Subcutaneous abdominal adipose tissue (tissue), 5 donors: ENCODE results near the gene MFAP3.

Experiments used
- H3K27ac ChIP-seq: one replicate; pipeline ENCODE4 v1.7.0; 2013; ENCODE audit warnings: low read depth, mild to moderate bottlenecking, inconsistent platforms, low read length, moderate library complexity
- H3K27me3 ChIP-seq, 5 donors: one replicate each; pipeline ENCODE4 v1.7.0; 2013; ENCODE audit warnings: low read length in 5 of 5, inconsistent platforms in 1 of 5; ENCODE audit not compliant: control insufficient read depth in 5 of 5, insufficient read depth in 4 of 5
- H3K36me3 ChIP-seq, 5 donors: one replicate each; pipeline ENCODE4 v1.7.0; 2013; ENCODE audit warnings: low read length in 5 of 5; ENCODE audit not compliant: control insufficient read depth in 5 of 5, insufficient read depth in 5 of 5
- H3K4me1 ChIP-seq, 5 donors: one replicate each; pipeline ENCODE4 v1.7.0; 2013; ENCODE audit warnings: low read length in 5 of 5, mild to moderate bottlenecking in 3 of 5, moderate library complexity in 1 of 5; ENCODE audit not compliant: control insufficient read depth in 5 of 5, insufficient read depth in 5 of 5
- H3K4me3 ChIP-seq, 5 donors: one replicate each; pipeline ENCODE4 v1.7.0; 2013; ENCODE audit warnings: low read length in 5 of 5, low read depth in 1 of 5
- H3K9ac ChIP-seq, 5 donors: one replicate each; pipeline ENCODE4 v1.7.0; 2013; ENCODE audit warnings: low read length in 5 of 5, mild to moderate bottlenecking in 4 of 5, moderate library complexity in 3 of 5
- H3K9me3 ChIP-seq, 5 donors: one replicate each; pipeline ENCODE4 v1.7.0; 2013; ENCODE audit warnings: low read length in 5 of 5; ENCODE audit not compliant: control insufficient read depth in 5 of 5
- donor health status: healthy.
- donor health status: healthy.
- donor health status: healthy.
- donor health status: healthy.
- donor health status: healthy.

MFAP3 gene

DNA sequence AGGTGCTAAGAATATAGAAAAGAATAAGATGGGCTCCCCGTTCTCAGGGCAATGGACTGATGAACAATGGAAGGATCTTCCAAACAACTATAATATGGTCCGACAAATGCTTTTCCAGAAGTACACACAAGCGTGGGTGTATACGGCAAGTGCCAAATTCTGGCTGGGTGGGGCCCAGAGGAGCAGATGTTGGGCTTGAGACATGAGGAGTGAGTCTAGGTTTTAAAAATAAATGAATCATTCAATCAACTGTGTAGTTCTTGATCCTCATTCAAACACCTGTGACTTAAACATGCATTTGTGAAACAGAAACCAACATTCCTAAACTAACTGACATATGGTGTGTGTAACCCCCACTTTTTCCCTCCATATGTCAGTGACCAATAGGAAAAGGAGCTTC is 47.9 kb downstream of the MFAP3 start:
- H3K27me3 ChIP-seq = peaks cover 0 to 2% (median 0%) of the 10 kb centered on the region in 5 donors
- H3K36me3 ChIP-seq = no peaks in the 10 kb centered on the region
- no peak overlapping the region for H3K4me3 ChIP-seq
- H3K9me3 ChIP-seq = no peaks in the 10 kb centered on the region
- H3K4me1 ChIP-seq = peaks cover 0 to 4% (median 4%) of the 10 kb centered on the region in 5 donors
- H3K27ac ChIP-seq = no peak overlapping the region
- H3K9ac ChIP-seq = no peak overlapping the region

DNA sequence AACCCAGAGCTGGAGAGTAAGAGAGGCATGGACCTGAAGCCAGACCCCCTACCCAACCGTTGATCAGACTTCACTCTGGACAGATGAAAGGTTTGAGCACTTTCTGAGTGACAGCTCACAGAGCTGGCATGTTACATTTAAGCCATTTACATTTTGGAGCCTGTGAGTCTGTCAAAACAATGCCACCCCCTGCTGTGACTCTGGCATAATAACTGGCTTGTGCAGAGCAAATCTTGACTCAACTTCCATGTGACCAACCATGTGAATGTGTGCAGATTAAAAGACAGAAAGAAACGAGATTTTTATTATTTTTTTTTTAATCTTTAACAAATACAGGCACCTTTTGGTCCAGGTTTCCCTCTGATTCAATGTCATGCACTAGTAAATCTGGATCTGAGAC is 48.5 kb downstream of the MFAP3 start:
- no peak overlapping the region for H3K4me3 ChIP-seq
- H3K27me3 ChIP-seq = peaks cover 0 to 2% (median 0%) of the 10 kb centered on the region in 5 donors
- peaks cover 0 to 10% (median 9%) of the 10 kb centered on the region in 5 donors for H3K4me1 ChIP-seq
- no peak overlapping the region for H3K9ac ChIP-seq
- no peaks in the 10 kb centered on the region for H3K36me3 ChIP-seq
- no peaks in the 10 kb centered on the region for H3K9me3 ChIP-seq
- H3K27ac ChIP-seq = no peak overlapping the region

DNA sequence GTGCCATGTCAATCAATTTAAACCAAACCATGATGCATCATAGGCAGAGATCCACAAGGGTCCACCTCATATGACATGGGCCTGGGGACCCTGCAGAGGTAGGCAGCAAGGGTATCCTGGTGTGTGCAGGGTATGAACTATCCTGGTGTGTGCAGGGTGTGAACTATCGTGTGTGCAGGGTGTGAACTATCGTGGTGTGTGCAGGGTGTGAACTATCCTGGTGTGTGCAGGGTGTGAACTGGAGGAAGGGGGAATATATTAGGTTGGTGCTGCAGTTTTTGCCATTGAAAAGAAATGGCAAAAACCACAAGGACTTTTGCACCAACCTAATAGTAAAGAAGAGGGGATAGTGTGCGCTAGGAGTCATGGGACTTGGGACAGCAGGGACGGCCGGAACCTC is 50.0 kb downstream of the MFAP3 start:
- H3K4me1 ChIP-seq = peaks cover 0 to 23% (median 21%) of the 10 kb centered on the region in 5 donors
- H3K36me3 ChIP-seq = no peaks in the 10 kb centered on the region

DNA sequence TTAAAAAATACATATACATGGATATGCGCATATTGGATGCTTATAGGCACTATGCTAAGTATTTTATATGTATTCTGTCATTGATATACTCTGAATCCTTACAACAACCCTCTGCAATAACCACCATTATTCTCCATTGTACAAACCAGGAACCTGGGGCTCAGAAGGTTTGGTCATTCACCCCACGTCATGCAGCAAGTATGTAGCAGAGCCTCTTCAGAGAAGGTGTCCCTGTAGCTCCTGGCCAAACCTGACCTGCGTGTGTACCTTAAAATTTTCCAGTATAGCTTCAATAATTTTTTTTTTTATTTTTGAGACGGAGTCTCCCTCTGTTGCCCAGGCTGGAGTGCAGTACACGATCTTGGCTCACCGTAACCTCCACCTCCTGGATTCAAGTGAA is 51.9 kb downstream of the MFAP3 start:
- no peaks in the 10 kb centered on the region for H3K36me3 ChIP-seq
- peaks cover 0 to 23% (median 21%) of the 10 kb centered on the region in 5 donors for H3K4me1 ChIP-seq
- H3K4me3 ChIP-seq = no peak overlapping the region
- H3K27ac ChIP-seq = no peak overlapping the region
- peaks cover 0 to 2% (median 0%) of the 10 kb centered on the region in 5 donors for H3K27me3 ChIP-seq
- no peak overlapping the region for H3K9ac ChIP-seq
- no peaks in the 10 kb centered on the region for H3K9me3 ChIP-seq

More for the DNA sequence above, 50.0 kb downstream of the MFAP3 start:
- H3K9me3 ChIP-seq = no peaks in the 10 kb centered on the region
- peaks cover 0 to 2% (median 0%) of the 10 kb centered on the region in 5 donors for H3K27me3 ChIP-seq
- H3K4me3 ChIP-seq = no peak overlapping the region
- no peak overlapping the region for H3K9ac ChIP-seq
- H3K27ac ChIP-seq = no peak overlapping the region

DNA sequence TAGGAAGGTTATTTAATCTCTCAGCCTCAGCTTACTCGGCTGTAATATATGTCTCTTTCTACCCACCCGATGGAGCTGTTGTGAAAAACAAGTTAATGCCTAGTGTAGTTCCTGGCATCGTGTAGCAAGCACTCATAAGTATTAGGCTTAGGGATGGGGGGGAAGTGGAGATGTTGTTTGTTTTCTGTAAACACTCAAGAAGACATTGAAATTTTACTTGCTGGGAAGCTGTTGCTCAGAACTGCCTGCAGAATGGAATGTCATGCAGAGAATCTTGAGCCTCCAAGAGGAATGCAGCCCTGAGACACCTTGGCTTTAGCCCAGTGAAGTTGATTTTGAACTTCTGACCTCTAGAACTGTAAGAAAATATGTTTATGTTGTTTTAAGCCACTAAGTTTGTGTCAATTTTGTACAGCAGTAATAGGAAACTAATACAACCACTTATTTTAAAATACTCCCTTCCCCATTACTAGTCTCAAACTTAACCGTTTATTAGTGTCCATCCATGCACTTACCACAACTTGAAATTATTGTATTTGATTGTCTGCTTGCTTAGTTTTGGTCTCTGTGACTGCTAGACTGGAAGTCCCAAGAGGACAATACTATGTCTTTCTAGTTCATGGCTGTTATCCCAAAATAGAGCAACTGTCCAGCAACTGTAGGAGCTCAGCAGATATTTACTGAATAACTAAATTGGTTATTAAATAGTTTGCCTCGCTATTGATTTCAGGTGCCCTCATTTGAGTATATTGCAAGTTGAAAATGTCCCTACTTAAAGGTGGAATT is 53.8 kb downstream of the MFAP3 start:
- H3K9me3 ChIP-seq = no peaks in the 10 kb centered on the region
- H3K27ac ChIP-seq = no peak overlapping the region
- H3K36me3 ChIP-seq = no peaks in the 10 kb centered on the region
- peaks cover 0 to 23% (median 21%) of the 10 kb centered on the region in 5 donors for H3K4me1 ChIP-seq
- H3K27me3 ChIP-seq = no peaks in the 10 kb centered on the region
- H3K4me3 ChIP-seq = no peak overlapping the region
- no peak overlapping the region for H3K9ac ChIP-seq

DNA sequence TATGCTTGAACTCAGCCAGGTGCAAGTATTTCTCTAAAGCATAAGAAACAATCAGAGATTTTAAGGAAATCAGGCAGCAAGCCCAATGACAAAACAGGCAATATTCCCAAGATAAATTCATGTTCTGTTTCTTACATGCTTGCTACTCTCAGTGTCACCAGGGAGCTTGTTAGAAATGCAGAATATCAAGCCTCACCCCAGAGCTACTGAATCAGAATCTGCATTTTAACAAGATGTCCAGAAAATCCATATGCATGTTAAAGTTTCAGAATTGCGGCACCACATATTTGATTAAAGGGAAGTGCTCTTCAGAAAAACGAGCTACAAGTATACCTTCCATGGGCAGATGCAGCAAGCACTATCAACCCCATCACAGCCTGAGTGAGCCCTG is 54.4 kb downstream of the MFAP3 start:
- no peak overlapping the region for H3K4me3 ChIP-seq
- no peak overlapping the region for H3K27ac ChIP-seq
- H3K9ac ChIP-seq = no peak overlapping the region
- H3K27me3 ChIP-seq = no peaks in the 10 kb centered on the region
- H3K9me3 ChIP-seq = no peaks in the 10 kb centered on the region
- peaks cover 0 to 23% (median 21%) of the 10 kb centered on the region in 5 donors for H3K4me1 ChIP-seq
- peaks cover 0 to 2% (median 0%) of the 10 kb centered on the region in 5 donors for H3K36me3 ChIP-seq

DNA sequence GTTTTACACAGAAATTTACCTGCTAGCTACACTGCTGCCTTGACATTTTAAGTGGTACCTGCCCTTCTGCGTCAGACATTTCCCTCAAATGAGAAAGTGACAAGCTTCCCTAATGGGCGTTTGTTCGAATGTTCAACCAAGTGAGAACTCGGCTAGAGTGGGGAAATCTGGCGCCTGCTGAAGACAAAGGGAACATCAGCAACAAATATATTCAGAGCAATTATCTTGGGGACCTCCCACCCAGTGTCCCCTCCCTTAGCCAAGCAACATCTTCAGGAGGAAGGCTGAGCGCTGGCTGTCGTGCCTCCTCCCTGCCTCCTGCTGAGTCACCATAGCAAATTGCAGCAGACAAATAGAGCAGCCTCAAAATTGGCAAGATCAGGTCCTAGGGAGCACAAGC is 57.1 kb downstream of the MFAP3 start:
- Histone ChIP-seq H3K9ac (no peak overlapping the region), H3K4me3 (no peak overlapping the region), H3K27ac (no peak overlapping the region), H3K27me3 (no peaks in the 10 kb centered on the region), H3K4me1 (peaks cover 0 to 23% (median 21%) of the 10 kb centered on the region in 5 donors), H3K9me3 (no peaks in the 10 kb centered on the region), H3K36me3 (peaks cover 0 to 6% (median 0%) of the 10 kb centered on the region in 5 donors)

DNA sequence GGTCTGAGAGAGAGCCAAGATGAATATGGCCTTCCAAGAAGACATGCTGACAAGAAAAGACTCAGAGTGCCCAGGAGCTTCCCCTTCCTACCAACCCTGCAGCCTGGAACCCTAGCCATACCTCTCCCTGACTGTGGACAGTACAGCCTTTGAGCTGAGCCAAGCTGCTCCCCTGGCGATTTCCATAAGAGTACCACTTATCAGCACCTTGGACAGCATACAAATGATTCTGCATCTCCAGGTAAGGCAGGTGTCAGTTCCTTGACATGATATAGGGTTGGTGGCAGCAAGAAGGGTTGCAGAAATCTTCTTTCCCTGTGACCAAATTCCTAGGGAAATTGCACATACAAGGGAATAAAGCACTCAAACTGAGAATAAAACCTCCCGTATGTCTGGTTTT is 58.3 kb downstream of the MFAP3 start:
- no peak overlapping the region for H3K27ac ChIP-seq
- no peaks in the 10 kb centered on the region for H3K9me3 ChIP-seq
- H3K27me3 ChIP-seq = no peaks in the 10 kb centered on the region
- peaks cover 0 to 16% (median 14%) of the 10 kb centered on the region in 5 donors for H3K4me1 ChIP-seq
- no peak overlapping the region for H3K4me3 ChIP-seq
- peaks cover 0 to 6% (median 0%) of the 10 kb centered on the region in 5 donors for H3K36me3 ChIP-seq
- no peak overlapping the region for H3K9ac ChIP-seq

DNA sequence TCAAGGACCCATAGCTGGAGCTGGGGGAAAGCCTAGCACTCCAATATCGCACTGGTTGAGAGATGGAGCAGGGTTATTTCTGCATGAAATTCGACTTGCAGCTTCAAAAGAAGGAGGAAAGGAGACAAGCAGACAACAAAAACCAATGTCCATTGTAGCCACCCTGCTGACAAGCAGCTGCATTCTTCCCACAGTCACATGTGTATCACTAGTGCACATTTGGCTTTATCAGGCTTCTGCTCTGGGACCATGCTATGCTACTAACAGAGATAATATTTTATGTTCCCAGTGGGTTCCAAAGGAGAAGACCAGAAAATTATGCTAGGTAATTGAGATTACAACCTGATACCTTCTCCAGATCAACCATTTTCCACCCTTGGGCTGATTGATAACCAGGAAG is 59.7 kb downstream of the MFAP3 start:
- Histone ChIP-seq H3K4me1 (peaks cover 0 to 2% (median under 1%) of the 10 kb centered on the region in 5 donors), H3K27me3 (no peaks in the 10 kb centered on the region), H3K9ac (no peak overlapping the region), H3K27ac (no peak overlapping the region), H3K36me3 (peaks cover 0 to 6% (median 0%) of the 10 kb centered on the region in 5 donors), H3K9me3 (no peaks in the 10 kb centered on the region), H3K4me3 (no peak overlapping the region)

DNA sequence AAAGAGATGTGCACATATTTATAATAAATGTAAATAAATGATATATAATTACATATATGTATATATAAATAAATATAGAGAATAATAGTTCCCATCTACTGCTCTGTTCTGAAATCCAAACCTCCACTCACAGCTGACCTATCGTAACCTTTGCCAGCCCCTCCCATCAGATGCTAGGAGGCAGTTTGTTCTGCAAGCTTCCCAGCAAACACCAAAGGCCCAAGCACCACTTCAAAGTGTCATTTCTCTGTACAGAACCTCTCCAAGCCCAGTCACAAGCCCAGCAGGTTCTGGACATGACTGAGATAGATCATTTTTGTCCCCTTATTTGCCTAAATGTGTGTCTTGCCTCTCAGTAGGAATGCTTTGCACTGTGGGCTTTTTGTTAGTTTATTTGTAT is 62.4 kb downstream of the MFAP3 start:
- H3K9me3 ChIP-seq = no peaks in the 10 kb centered on the region
- H3K4me3 ChIP-seq = no peak overlapping the region
- H3K4me1 ChIP-seq = no peaks in the 10 kb centered on the region
- H3K27ac ChIP-seq = no peak overlapping the region
- H3K36me3 ChIP-seq = peaks cover 0 to 6% (median 0%) of the 10 kb centered on the region in 5 donors
- no peak overlapping the region for H3K9ac ChIP-seq
- no peaks in the 10 kb centered on the region for H3K27me3 ChIP-seq
